Epithelial cell of esophagus (primary cell): ENCODE data around the gene TRAM2.

Source experiments
- DNase-seq: peaks from one replicate; pipeline ENCODE4 v3.0.0; 2010; ENCODE audit warnings: low read depth
- H3K4me3 ChIP-seq: 2 replicates; pipeline ENCODE4 v1.5.1; 2011; ENCODE audit warnings: mild to moderate bottlenecking, low read length, control low read depth
- CTCF ChIP-seq: IDR thresholded peaks from 2 replicates; pipeline ENCODE4 v1.5.1; 2011; ENCODE audit warnings: low read depth, mild to moderate bottlenecking, low read length, control low read depth, inconsistent platforms; ENCODE audit not compliant: insufficient read depth; ENCODE audit errors: missing control alignments

The TRAM2 gene

GRCh38 chr6:52560462-52560861, 16.4 kb downstream of the TRAM2 start:
- no peak for DNase-seq
- TF ChIP-seq CTCF = no peak
- H3K4me3 ChIP-seq = no peak overlapping the region

- no peak for TF ChIP-seq CTCF
- no peak for DNase-seq
- no peak overlapping the region for H3K4me3 ChIP-seq
Measured at GRCh38 chr6:52558266-52559000, 18.4 kb downstream of the TRAM2 start.

GRCh38 chr6:52557389-52558265, 19.2 kb downstream of the TRAM2 start:
- TF ChIP-seq CTCF = no peak
- DNase-seq = no peak
- H3K4me3 ChIP-seq = no peak overlapping the region

- DNase-seq = no peak
- no peak overlapping the region for H3K4me3 ChIP-seq
- no peak for TF ChIP-seq CTCF
Measured at GRCh38 chr6:52555518-52556233, 21.2 kb downstream of the TRAM2 start.

GRCh38 chr6:52554684-52555280, 22.1 kb downstream of the TRAM2 start:
- TF ChIP-seq CTCF = no peak
- no peak for DNase-seq
- no peak overlapping the region for H3K4me3 ChIP-seq

- TF ChIP-seq CTCF = no peak
- no peak overlapping the region for H3K4me3 ChIP-seq
- DNase-seq = no peak
Measured at GRCh38 chr6:52553719-52554118, 23.1 kb downstream of the TRAM2 start.
